NCI-H1417 treated with DMSO at 0.1 percent for 48 hours (cell line): ENCODE data around the gene KRT25.
"Not testable (repeated sequence)": the region's sequence is repeated elsewhere in the genome, so short reads cannot be mapped to it uniquely, and the experiment has no call there.

ENCODE experiments used
- DNase-seq: peaks from one replicate; lab custom pipeline; 2025; lab: John Stamatoyannopoulos, UW

Gene KRT25

DNA sequence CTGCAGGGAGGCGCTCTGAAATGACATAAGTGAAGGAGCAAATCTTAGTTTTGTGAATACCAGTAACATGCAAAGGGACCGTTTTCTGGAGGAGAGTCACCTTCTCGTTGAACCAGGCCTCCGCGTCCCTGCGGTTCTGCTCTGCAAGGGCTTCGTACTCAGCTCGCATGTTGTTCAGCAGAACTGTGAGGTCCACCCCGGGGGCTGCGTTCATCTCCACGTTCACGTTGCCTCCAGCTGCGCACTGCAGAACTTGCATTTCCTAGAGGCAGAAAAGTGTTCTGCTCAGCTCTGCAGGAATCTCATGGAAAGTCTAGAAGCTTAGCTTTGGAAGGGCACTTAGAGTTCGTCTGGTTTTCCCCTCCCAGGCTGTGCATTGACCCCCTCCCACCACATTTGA is 4.1 kb downstream of the KRT25 start:
- no peak for DNase-seq

- DNase-seq, result no peak
Observed at GRCh38 chr17:40750391-40750790, 4.7 kb downstream of the KRT25 start.

DNA sequence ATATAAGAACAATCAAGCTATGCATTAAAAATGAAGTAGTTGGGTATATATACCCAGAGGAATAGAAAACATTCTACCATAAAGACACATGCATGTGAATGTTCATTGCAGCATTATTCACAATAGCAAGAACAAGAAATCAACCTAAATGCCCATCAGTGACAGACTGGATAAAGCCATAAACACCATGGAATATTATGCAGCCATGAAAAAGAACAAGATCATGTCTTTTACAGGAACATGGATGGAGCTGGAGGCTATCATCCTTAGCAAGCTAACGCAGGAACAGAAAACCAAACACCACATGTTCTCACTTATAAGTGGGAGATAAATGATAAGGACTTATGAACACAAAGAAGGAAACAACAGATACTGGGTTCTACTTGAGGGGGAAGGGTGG is 6.5 kb downstream of the KRT25 start:
- DNase-seq, result not testable (repeated sequence)

GRCh38 chr17:40738553-40738952 is 16.6 kb downstream of the KRT25 start:
- DNase-seq, result no peak

DNA sequence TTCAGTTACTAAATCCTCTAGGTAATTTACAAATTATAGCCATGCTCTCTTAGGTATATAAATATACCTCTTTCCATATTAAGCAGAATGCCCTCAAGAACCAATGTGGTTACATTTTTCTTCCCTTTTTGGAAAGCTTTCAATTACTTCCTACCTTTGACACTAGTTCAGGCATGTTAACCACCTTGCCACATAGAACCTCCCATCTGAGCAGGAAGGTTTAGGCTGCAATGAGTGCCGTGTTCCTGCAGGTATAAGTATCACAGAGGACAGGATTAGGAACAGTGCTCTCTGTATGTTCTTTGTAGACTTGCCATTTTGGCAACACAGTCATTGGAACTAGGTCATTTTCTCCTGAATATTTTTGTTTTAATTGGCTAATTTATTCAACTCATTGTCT is 20.1 kb downstream of the KRT25 start:
- DNase-seq, result no peak

GRCh38 chr17:40734018-40734417 is 21.1 kb downstream of the KRT25 start:
- DNase-seq, result no peak

DNA sequence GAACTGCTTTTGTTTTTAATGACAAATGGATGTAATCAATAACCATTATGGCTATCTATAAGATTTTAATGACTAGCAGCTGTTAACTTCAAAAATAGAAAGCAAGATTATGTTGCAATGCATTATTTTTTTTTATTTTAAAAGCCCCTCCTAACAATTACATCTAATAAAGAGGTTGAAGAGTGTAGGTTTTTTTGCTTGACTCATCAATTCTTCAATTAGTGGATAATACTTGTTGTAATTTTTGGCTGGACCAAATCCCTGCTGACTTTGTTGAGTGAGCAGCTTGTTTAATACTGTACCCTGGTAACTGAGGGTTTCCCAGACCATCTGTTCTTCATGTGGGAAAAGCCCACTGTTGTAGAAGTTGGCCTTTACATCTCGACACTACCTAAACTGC is 24.2 kb downstream of the KRT25 start:
- DNase-seq, result no peak

- DNase-seq, result no peak
Observed at GRCh38 chr17:40727447-40728231, 27.5 kb downstream of the KRT25 start.

DNA sequence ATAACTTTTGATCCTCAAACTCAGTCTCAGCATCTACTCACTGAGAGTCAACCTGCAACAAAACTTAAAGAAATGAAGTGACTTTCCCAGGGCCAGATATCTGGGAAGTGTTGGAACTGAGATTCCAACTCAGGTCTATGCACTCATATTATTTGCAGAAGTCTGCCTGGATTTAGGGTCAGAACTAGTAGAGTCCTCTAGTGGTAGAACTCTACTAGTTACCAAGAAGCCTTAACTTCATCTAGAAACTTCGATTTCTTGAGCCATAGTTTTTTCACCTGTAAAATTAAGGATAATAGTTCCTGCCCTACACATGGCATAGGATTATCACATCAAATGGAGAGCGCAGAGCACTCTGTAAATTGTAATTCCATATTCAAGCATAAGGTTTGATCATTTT is 28.2 kb downstream of the KRT25 start:
- DNase-seq, result no peak

- no peak for DNase-seq
Observed at GRCh38 chr17:40724656-40725055, 30.5 kb downstream of the KRT25 start.

DNA sequence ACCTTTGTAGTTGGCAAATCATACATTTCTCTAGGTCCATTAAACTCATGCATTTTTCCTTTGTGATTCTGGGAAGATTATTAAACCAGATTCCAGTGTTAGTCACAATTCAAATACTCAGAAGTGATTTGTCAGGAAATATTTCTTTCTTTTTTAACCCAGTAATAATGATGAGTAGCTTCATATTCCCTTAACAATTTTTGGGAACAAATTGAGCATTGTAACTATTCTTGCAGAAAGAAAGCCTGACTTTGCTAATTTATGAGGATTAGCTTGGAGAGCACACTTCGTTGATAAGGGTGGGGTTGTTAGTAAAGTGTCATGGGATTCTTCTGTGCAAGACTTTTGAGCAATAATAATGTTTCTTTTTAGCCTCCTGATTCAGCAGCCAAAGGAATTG is 32.9 kb downstream of the KRT25 start:
- DNase-seq, result no peak

DNA sequence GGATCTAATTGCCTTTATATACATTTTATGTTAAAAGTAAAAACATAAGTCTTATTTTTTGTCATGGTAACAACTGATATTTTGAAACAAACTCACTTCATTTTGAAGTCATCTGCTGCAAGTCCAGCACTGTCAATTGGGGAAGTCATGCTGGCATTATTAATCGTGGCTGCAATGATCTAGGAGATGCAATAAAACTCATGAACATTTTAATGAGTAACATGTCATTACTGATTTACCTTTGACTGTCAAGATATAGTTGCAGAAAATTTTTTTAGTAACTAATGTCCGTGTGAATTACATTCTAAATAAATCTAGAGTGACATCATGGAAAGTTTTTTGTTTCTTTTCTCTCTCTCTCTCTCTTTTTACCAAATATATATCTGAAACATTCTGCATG is 34.2 kb downstream of the KRT25 start:
- DNase-seq, result no peak

GRCh38 chr17:40718930-40719329 is 36.2 kb downstream of the KRT25 start:
- no peak for DNase-seq

DNA sequence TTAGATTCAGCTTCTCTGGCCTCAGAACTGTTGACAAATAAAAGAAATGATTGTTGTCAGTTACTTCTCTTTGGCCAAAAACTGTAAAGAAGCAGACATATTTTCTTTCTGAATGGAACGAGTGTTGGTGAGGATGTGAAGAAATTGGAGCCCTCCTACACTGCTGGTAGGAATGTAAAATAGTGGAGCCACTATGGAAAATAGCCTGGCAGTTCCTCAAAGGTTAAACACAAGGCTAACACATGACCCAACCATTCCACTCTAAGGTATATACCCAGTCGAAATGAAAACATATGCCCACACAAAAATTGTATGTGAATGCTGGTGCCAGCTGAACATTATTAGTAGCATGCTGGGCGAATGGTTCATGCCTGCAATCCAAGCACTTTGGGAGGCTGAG is 37.4 kb downstream of the KRT25 start:
- DNase-seq, result no peak

- no peak for DNase-seq
Observed at GRCh38 chr17:40714473-40714872, 40.7 kb downstream of the KRT25 start.

- DNase-seq, result no peak
Observed at GRCh38 chr17:40707745-40708144, 47.4 kb downstream of the KRT25 start.

GRCh38 chr17:40705584-40705983 is 49.5 kb downstream of the KRT25 start:
- DNase-seq, result no peak

GRCh38 chr17:40703652-40704051 is 51.5 kb downstream of the KRT25 start, which contains the start of gene KRT24:
KRT24 (minus strand) TSS chr17:40703752; CDS start chr17:40703693, 59 bp downstream.
- no peak for DNase-seq

DNA sequence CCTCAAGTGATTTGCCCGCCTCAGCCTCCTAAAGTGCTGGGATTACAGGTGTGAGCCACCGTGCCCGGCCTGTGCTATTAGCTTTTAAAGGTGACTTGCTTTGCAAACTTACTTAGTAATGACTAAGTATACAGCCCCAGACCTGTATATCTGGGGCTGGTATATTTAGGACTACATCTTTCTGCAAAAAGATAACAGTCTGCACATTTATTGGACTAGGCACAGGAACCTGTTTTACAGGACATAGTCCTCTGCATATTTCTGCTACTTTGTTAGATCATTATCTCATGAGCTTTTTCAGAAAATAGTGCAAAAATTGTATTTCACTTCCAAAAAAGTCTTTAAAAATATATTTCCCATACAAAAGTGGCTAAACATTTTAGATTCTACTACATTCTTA is 52.9 kb downstream of the KRT25 start:
- no peak for DNase-seq

DNA sequence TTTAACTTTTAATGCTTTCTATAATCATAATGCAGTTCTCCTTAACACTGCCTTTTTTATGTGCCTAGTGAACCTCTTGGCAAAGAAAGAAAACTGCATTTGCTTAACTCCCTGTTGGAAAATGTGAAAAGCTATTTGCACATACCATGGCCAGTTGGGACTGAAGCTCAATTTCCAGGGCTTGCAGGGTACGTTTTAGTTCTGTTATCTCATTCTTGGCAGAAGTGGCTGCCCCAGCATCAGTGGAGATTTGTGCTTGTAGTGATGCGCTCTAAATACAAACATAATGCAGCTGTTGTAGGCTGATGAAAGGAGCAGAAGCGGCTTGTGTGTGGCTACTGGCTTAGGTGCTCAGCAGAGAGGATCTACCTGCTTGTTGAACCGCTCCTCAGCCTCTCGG is 55.3 kb downstream of the KRT25 start:
- no peak for DNase-seq

DNA sequence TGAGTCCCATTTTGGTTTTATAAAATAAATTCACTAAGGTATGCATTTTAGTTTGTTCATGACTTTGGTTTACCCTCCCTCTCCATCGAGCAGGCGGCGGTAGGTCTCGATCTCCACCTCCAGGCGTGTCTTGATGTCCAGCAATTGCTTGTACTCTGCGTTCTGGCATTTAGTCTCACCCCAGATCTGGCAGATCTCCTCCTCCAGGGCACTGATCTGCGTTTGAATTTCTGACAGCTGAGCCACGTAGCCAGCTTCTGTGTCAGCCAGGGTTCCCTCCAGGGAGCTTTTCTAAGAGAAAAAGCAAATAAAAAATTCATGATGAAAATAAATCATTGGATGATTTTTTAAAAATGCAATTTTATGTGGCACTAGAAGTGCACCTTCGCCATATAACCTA is 55.8 kb downstream of the KRT25 start:
- no peak for DNase-seq
